ENCODE results near the gene XXYLT1.

The XXYLT1 gene

GRCh38 chr3:195085356-195086130 is 185.4 kb downstream of the XXYLT1 start:
- Histone ChIP-seq H3K79me2 (ENCODE audit: control insufficient read depth, insufficient read depth, low read length, unreplicated experiment) (no peaks in the 10 kb centered on the region), H3K27me3 (ENCODE audit: insufficient read depth, low read length) (no peaks in the 10 kb centered on the region), H2AFZ (ENCODE audit: low read length, unreplicated experiment) (no peak overlapping the region), H3K36me3 (ENCODE audit: insufficient read depth, low read length) (no peaks in the 10 kb centered on the region), H3K4me3 (ENCODE audit: low read depth, low read length) (no peak overlapping the region), H3K27ac (ENCODE audit: low read depth, low read length) (no peak overlapping the region), H3K4me1 (ENCODE audit: control insufficient read depth, insufficient read depth, low read length, unreplicated experiment) (no peaks in the 10 kb centered on the region)

- Histone ChIP-seq H3K27me3 (ENCODE audit: insufficient read depth, low read length) (no peaks in the 10 kb centered on the region), H3K79me2 (ENCODE audit: control insufficient read depth, insufficient read depth, low read length, unreplicated experiment) (no peaks in the 10 kb centered on the region), H3K4me1 (ENCODE audit: control insufficient read depth, insufficient read depth, low read length, unreplicated experiment) (no peaks in the 10 kb centered on the region), H2AFZ (ENCODE audit: low read length, unreplicated experiment) (no peak overlapping the region), H3K27ac (ENCODE audit: low read depth, low read length) (no peak overlapping the region), H3K36me3 (ENCODE audit: insufficient read depth, low read length) (no peaks in the 10 kb centered on the region), H3K4me3 (ENCODE audit: low read depth, low read length) (no peak overlapping the region)
Measured at GRCh38 chr3:195084746-195085145, 186.2 kb downstream of the XXYLT1 start.

GRCh38 chr3:195083659-195084058 is 187.3 kb downstream of the XXYLT1 start:
- no peaks in the 10 kb centered on the region for H3K27me3 ChIP-seq (ENCODE audit: insufficient read depth, low read length)
- H3K27ac ChIP-seq (ENCODE audit: low read depth, low read length): no peak overlapping the region
- no peak overlapping the region for H3K4me3 ChIP-seq (ENCODE audit: low read depth, low read length)
- no peak overlapping the region for H2AFZ ChIP-seq (ENCODE audit: low read length, unreplicated experiment)
- H3K79me2 ChIP-seq (ENCODE audit: control insufficient read depth, insufficient read depth, low read length, unreplicated experiment): no peaks in the 10 kb centered on the region
- no peaks in the 10 kb centered on the region for H3K4me1 ChIP-seq (ENCODE audit: control insufficient read depth, insufficient read depth, low read length, unreplicated experiment)
- no peaks in the 10 kb centered on the region for H3K36me3 ChIP-seq (ENCODE audit: insufficient read depth, low read length)

DNA sequence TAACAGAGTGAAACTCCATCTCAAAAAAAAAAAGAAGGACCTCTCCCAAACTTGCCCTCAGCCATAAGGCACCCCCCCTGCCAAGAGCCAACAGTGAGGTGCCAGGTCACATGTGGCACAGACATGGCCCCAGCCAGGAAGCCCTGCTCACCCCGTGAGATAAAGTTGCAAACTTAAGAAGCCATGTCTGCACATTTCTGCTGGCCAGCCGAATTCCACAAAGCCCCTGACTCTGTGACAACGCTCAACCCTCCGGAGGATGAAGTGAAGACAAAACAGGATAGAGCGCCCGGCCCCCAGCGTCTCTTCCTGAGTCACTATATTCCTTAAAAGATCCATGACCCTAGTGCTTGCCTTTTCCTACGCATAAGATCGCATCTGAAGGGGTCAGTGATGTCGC is 188.1 kb downstream of the XXYLT1 start:
- H3K27me3 ChIP-seq (ENCODE audit: insufficient read depth, low read length): no peaks in the 10 kb centered on the region
- H3K79me2 ChIP-seq (ENCODE audit: control insufficient read depth, insufficient read depth, low read length, unreplicated experiment): no peaks in the 10 kb centered on the region
- no peak overlapping the region for H3K27ac ChIP-seq (ENCODE audit: low read depth, low read length)
- H3K36me3 ChIP-seq (ENCODE audit: insufficient read depth, low read length): no peaks in the 10 kb centered on the region
- no peak overlapping the region for H2AFZ ChIP-seq (ENCODE audit: low read length, unreplicated experiment)
- no peak overlapping the region for H3K4me3 ChIP-seq (ENCODE audit: low read depth, low read length)
- H3K4me1 ChIP-seq (ENCODE audit: control insufficient read depth, insufficient read depth, low read length, unreplicated experiment): no peaks in the 10 kb centered on the region

GRCh38 chr3:195081242-195081963 is 189.6 kb downstream of the XXYLT1 start:
- Histone ChIP-seq H2AFZ (ENCODE audit: low read length, unreplicated experiment) (no peak overlapping the region), H3K36me3 (ENCODE audit: insufficient read depth, low read length) (no peaks in the 10 kb centered on the region), H3K4me1 (ENCODE audit: control insufficient read depth, insufficient read depth, low read length, unreplicated experiment) (no peaks in the 10 kb centered on the region), H3K4me3 (ENCODE audit: low read depth, low read length) (no peak overlapping the region), H3K79me2 (ENCODE audit: control insufficient read depth, insufficient read depth, low read length, unreplicated experiment) (no peaks in the 10 kb centered on the region), H3K27me3 (ENCODE audit: insufficient read depth, low read length) (no peaks in the 10 kb centered on the region), H3K27ac (ENCODE audit: low read depth, low read length) (no peak overlapping the region)

GRCh38 chr3:195080571-195081151 is 190.3 kb downstream of the XXYLT1 start:
- no peak overlapping the region for H3K27ac ChIP-seq (ENCODE audit: low read depth, low read length)
- H3K79me2 ChIP-seq (ENCODE audit: control insufficient read depth, insufficient read depth, low read length, unreplicated experiment): no peaks in the 10 kb centered on the region
- no peak overlapping the region for H2AFZ ChIP-seq (ENCODE audit: low read length, unreplicated experiment)
- H3K4me1 ChIP-seq (ENCODE audit: control insufficient read depth, insufficient read depth, low read length, unreplicated experiment): no peaks in the 10 kb centered on the region
- H3K36me3 ChIP-seq (ENCODE audit: insufficient read depth, low read length): no peaks in the 10 kb centered on the region
- no peak overlapping the region for H3K4me3 ChIP-seq (ENCODE audit: low read depth, low read length)
- no peaks in the 10 kb centered on the region for H3K27me3 ChIP-seq (ENCODE audit: insufficient read depth, low read length)

- H3K4me3 ChIP-seq (ENCODE audit: low read depth, low read length): no peak overlapping the region
- H3K27ac ChIP-seq (ENCODE audit: low read depth, low read length): no peak overlapping the region
- no peaks in the 10 kb centered on the region for H3K27me3 ChIP-seq (ENCODE audit: insufficient read depth, low read length)
- no peaks in the 10 kb centered on the region for H3K36me3 ChIP-seq (ENCODE audit: insufficient read depth, low read length)
- H2AFZ ChIP-seq (ENCODE audit: low read length, unreplicated experiment): no peak overlapping the region
- H3K4me1 ChIP-seq (ENCODE audit: control insufficient read depth, insufficient read depth, low read length, unreplicated experiment): no peaks in the 10 kb centered on the region
- H3K79me2 ChIP-seq (ENCODE audit: control insufficient read depth, insufficient read depth, low read length, unreplicated experiment): no peaks in the 10 kb centered on the region
Measured at GRCh38 chr3:195080125-195080524, 190.8 kb downstream of the XXYLT1 start.

DNA sequence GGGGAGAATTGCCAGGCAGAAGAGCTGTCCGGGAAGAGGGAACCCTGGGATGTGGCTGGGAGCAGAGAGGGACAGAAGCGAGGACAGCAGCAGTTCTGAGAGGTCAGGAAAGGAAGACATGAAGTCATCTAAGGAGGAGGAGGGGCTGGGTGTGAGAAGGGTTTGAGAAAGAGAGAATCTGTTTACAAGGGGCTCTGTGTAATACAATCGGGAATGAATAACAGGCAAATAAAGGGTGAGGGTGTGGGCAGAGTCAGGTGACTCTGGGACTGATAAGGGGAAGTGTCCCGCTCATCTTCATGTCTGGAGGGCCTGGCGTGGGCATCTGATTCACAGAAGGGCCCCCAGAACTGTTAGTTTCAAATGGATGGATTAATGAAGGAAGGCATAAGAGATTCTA is 191.3 kb downstream of the XXYLT1 start:
- no peaks in the 10 kb centered on the region for H3K27me3 ChIP-seq (ENCODE audit: insufficient read depth, low read length)
- no peaks in the 10 kb centered on the region for H3K4me1 ChIP-seq (ENCODE audit: control insufficient read depth, insufficient read depth, low read length, unreplicated experiment)
- H3K27ac ChIP-seq (ENCODE audit: low read depth, low read length): no peak overlapping the region
- H3K36me3 ChIP-seq (ENCODE audit: insufficient read depth, low read length): no peaks in the 10 kb centered on the region
- no peak overlapping the region for H2AFZ ChIP-seq (ENCODE audit: low read length, unreplicated experiment)
- no peak overlapping the region for H3K4me3 ChIP-seq (ENCODE audit: low read depth, low read length)
- no peaks in the 10 kb centered on the region for H3K79me2 ChIP-seq (ENCODE audit: control insufficient read depth, insufficient read depth, low read length, unreplicated experiment)

DNA sequence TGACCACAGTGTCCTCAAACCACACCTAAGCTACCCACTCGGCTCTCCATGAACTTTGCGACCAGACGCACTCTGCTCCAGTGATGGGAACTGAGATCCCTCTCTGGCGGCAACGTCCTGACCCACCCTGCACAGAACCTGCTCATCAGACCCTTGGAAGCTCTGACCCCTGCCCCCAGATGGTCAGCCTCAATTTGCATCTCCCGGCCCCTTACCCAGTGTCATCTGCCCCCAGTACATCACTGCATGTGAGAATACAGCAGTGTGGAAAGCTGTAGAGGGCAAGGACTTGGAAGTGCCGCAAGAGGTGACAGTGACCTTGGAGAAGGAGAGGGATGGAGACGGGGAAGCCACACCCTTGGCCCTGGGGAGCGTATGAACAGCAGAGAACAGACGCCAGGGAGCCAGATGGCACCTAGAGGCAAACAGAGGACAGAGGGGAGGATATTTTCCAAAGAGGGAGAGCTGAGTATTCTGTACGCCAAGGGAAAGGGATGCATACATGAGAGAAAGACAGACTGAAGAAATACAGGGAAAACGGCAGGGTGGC is 192.0 kb downstream of the XXYLT1 start:
- Histone ChIP-seq H3K4me1 (ENCODE audit: control insufficient read depth, insufficient read depth, low read length, unreplicated experiment) (no peaks in the 10 kb centered on the region), H3K27me3 (ENCODE audit: insufficient read depth, low read length) (no peaks in the 10 kb centered on the region), H3K27ac (ENCODE audit: low read depth, low read length) (no peak overlapping the region), H3K36me3 (ENCODE audit: insufficient read depth, low read length) (no peaks in the 10 kb centered on the region), H2AFZ (ENCODE audit: low read length, unreplicated experiment) (no peak overlapping the region), H3K79me2 (ENCODE audit: control insufficient read depth, insufficient read depth, low read length, unreplicated experiment) (no peaks in the 10 kb centered on the region), H3K4me3 (ENCODE audit: low read depth, low read length) (no peak overlapping the region)

GRCh38 chr3:195077611-195078540 is 193.1 kb downstream of the XXYLT1 start:
- no peak overlapping the region for H3K27ac ChIP-seq (ENCODE audit: low read depth, low read length)
- H3K4me1 ChIP-seq (ENCODE audit: control insufficient read depth, insufficient read depth, low read length, unreplicated experiment): no peaks in the 10 kb centered on the region

More at GRCh38 chr3:195077611-195078540, 193.1 kb downstream of the XXYLT1 start:
- Histone ChIP-seq H3K27me3 (ENCODE audit: insufficient read depth, low read length) (no peaks in the 10 kb centered on the region), H3K36me3 (ENCODE audit: insufficient read depth, low read length) (no peaks in the 10 kb centered on the region), H3K79me2 (ENCODE audit: control insufficient read depth, insufficient read depth, low read length, unreplicated experiment) (no peaks in the 10 kb centered on the region), H2AFZ (ENCODE audit: low read length, unreplicated experiment) (no peak overlapping the region), H3K4me3 (ENCODE audit: low read depth, low read length) (no peak overlapping the region)

All from ACC112 (cell line).